SHP77 treated with DMSO at 0.1 percent for 48 hours (cell line): Measurements from ENCODE around the gene ZSWIM6.

Experiments used
- DNase-seq: peaks from one replicate; lab custom pipeline; 2025; lab: John Stamatoyannopoulos, UW

Gene ZSWIM6

DNA sequence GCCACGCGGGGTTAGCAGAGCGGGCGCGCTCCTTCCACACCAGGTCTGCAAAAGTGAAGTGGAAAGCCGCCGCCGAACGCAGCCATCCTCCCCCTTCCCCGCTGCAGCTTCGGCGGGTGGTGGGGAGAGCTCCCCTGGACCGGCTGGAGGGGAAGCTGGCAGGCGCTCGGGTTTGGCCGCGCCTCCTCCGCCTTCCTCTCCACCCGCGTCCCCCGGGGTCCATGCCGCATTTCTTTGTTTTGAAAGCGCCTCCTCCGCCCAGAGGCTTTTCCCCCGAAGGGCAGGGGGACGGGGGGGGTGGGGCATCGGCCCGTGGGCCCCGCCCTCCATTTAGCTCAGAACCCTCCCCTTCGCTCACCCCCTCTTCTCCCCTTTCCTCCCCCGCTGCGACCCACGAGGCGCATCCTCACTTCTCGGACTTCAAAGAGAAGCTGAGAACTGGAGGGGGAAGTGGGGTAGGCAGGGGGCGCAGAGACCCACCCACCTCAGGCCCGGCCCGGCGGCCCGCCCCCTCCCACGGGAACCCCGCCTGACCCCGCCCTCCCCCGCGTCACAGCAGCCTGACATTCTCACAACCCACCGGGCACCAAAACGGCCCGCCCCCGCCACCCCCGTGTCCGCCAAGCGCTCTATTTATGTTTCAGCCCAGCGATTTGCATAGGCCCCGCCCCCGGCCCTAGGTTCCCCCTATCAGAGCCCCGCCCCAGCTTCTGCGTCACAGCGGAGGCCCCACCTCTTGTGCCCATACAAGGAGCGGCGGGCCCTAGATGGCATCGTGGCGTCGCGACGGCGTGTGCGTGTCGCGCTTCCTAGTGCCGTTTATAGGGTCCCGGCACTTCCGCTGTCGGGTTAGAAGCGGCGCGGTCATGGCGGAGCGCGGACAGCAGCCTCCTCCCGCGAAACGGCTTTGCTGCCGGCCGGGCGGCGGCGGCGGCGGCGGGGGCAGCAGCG, at the start of gene ZSWIM6:
ZSWIM6 (plus strand) TSS at position 852 of the 951 bp plus-strand sequence; CDS start at position 867, 15 bp downstream.
- peak; percentile 75 for DNase-seq

DNA sequence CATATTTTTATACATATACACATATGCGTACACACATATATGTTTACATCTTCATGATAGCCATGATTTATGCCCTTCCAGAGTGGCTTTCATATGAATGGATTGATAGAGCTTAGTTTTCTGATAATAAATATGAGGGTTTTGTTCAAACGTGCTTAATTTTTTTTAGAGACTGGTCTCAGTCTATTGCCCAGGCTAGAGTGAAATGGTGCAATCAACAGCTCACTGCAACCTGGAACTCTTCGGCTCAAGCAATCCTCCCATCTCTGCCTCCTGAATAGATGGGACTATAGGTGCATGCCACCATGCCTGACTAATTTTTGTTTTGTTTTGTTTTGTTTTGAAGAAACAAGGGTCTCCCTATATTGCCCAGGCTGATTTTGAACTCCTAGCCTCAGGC, 48.6 kb upstream of the ZSWIM6 start:
- DNase-seq: no peak

- DNase-seq: no peak
Measured at GRCh38 chr5:61285531-61285930, 46.5 kb upstream of the ZSWIM6 start.

DNA sequence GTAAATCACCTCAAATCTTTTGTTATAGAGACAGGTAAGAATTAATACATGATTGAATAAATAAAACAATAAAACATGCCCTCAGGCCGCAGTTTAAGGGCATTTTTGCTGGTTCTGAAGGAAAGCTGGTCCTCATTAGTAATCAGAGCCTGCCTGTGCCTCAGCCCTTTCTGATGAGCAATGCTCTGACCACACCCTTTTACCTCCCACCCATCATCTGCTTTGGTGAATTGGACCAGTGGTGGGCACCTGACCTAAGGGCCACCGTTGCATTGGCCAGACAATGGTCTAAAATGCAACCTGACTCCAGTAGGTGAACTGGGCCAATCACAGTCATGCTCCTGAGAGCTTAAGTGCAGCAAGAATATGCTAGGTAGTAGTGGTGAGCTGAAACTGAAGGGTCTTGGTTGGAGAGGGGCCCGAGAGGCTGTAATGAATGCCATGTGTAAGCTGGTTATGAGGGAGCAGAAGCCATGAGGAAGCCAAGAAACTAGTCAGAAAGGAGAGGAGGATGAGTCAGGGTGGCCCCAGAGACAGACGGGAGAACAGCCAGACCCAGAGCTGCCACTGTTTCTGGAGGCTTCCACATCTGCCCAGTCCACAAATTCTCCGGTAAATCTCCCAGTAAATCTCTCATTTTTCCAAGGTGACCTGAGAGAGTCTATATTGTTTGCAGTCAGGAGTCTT, 45.5 kb upstream of the ZSWIM6 start:
- DNase-seq: no peak

DNA sequence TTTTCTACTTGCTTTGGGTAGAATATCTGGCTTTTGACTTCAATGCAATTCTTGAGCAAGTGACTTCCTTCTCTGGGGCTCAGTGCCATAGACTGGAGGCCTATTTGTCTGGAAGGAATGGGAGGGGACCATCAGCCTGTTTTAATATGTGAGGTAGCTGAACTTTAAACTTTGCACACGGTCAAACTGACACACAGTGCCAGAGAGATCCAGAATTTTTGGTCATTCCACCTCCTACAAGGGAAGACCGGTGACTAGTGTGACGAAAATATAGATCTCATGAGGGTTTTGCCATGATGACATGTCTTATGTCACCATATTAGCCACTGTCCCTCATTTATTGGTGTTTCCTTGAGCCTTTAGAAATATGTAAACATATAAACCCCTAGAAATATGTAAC, 44.6 kb upstream of the ZSWIM6 start:
- no peak for DNase-seq

- no peak for DNase-seq
Measured at GRCh38 chr5:61289241-61289640, 42.8 kb upstream of the ZSWIM6 start.

GRCh38 chr5:61289669-61290306, 42.3 kb upstream of the ZSWIM6 start:
- no peak for DNase-seq

GRCh38 chr5:61290791-61291210, 41.3 kb upstream of the ZSWIM6 start:
- DNase-seq: peak; percentile 46

DNA sequence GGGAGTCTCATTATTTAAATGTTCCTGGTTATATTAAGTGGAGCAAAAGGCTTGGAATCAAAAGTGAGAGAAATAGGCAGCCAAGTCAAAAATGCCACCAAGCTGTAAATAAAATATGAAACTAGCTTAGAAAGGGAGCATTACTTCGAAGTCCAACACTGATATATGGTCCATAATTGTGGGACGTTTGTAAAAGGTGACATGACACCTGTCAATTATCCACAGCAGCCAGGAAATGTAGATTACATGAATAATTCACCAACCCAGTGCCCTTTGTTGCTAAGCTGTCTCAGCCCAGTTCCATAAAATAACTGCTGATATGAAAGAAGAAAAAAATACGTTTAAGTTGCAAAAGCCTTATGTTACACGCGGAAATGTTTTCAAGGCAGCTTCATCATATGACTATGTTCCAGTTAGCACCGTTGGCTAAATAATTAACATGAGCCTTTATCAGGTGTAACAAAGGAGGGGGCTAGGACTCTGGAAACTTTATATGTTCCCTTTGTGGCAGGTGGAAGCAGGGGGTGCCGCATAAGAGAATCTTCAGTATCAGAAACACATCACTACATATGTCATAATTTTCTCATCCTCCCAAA, 39.9 kb upstream of the ZSWIM6 start:
- no peak for DNase-seq

- DNase-seq: no peak
Measured at GRCh38 chr5:61293071-61293470, 39.0 kb upstream of the ZSWIM6 start.

GRCh38 chr5:61293873-61294272, 38.2 kb upstream of the ZSWIM6 start:
- no peak for DNase-seq

DNA sequence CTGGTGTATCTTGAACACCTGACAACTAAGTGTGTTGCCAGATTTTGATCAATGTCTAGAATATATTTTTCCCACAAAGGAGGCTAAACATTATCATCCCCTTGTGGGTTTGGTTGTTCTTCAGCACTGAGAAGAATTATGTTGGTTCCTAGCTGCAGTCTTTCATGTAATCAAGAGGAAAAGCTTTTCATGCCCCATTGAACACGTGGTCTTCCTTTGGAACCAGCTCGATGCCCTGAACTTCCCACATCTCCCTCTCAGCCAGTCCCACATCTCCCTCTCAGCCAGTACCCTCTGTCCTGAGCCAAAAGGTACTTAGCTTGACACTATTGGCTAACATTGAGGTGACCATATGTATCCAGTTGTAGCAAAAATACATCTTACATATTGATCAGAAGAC, 36.7 kb upstream of the ZSWIM6 start:
- no peak for DNase-seq

GRCh38 chr5:61298066-61298465, 34.0 kb upstream of the ZSWIM6 start:
- no peak for DNase-seq

- peak; percentile 10 for DNase-seq
Measured at GRCh38 chr5:61298580-61298979, 33.5 kb upstream of the ZSWIM6 start.

DNA sequence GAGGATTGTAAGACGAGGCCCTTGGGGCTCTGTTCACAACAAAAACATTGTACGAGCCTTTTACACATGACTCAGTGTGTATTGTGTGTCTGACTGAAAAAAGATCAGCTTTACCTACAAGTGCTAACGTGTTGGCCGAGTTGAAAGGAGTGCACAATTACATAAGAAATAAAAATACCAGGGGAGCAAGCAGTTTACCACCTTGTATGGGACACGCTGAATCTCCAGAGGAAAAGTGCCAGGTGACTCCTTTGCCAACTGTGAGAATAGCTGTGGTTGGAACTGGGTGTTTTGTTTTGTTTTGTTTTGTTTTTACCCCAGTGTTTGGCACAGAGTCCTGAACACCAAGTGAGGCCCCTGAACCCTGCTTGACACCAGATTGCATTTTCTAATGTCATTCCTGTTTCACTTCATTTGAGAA, 32.8 kb upstream of the ZSWIM6 start:
- no peak for DNase-seq

- no peak for DNase-seq
Measured at GRCh38 chr5:61301341-61302199, 30.5 kb upstream of the ZSWIM6 start.

- no peak for DNase-seq
Measured at GRCh38 chr5:61302200-61302563, 29.9 kb upstream of the ZSWIM6 start.

- DNase-seq: no peak
Measured at GRCh38 chr5:61303346-61303745, 28.7 kb upstream of the ZSWIM6 start.

DNA sequence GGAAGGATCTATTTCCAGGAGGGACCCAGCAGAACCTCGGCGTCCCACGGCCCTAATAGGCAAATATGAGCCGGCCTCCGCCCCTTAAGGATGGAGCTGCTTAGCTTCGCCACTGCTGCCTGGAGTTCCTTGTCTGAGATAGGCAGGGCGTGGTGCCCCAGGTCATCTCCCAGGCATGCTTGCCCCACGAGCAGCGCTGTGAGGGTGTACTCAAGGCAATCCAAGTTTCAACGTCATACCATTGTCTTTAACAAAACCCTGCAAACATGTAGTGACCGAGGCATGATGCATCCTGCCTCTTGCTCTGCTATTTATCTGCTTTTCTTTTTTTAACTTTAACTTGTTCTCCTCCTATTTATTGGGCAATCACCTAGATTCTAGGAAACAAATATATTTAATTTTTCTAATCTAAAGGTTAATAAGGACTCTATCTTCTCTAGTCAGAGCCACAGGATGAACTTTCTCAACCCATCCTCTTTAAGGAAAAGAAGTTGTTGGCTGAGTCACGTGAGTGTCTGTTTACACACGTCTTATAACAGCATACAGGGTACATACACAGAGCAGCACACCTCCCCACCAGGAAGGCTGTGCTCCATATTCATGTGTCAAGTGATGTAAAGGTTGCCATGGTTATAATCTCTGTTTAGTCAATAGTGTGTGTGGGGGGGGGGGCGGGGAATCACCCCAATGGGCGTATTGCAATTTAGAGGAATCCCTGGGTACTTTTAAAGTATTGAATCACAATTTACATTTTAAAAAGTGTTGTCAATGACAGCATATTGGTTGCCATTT, 27.3 kb upstream of the ZSWIM6 start:
- DNase-seq: no peak

- no peak for DNase-seq
Measured at GRCh38 chr5:61306531-61307131, 25.4 kb upstream of the ZSWIM6 start.
